H4 (cell line): ENCODE data around the gene PRELP. TPM values are rescaled to one million over a fixed set of nuclear protein-coding genes. Genes with fewer than 3 reads are reported as not detected.

Source experiments
- DNase-seq: peaks from one replicate; pipeline ENCODE4 v3.0.0-alpha.2; 2015; ENCODE audit warnings: low spot score
- total RNA-seq: library from RNA; depleted of rRNA; stranded (reverse); fragments of >200 nt; shearing (Covaris generic); gene quantifications from 2 replicates; pipeline ENCODE4 v1.2.3, GENCODE V29; 2014; rRNA removed

PRELP gene
- total RNA-seq, 1 experiment from 2014 or later = not detected

GRCh38 chr1:203524152-203524551, 48.5 kb downstream of the PRELP start:
- no peak for DNase-seq

- no peak for DNase-seq
These were observed 49.2 kb downstream of the PRELP start for GRCh38 chr1:203524824-203525223.

- DNase-seq = no peak
These were observed 50.1 kb downstream of the PRELP start for GRCh38 chr1:203525685-203526084.

GRCh38 chr1:203526130-203526529, 50.5 kb downstream of the PRELP start:
- DNase-seq = no peak

- no peak for DNase-seq
These were observed 51.0 kb downstream of the PRELP start for GRCh38 chr1:203526572-203526971.

- no peak for DNase-seq
These were observed 51.4 kb downstream of the PRELP start for GRCh38 chr1:203527013-203527412.

- DNase-seq = no peak
These were observed 52.5 kb downstream of the PRELP start for GRCh38 chr1:203528063-203528462.

GRCh38 chr1:203528976-203529835, 53.6 kb downstream of the PRELP start:
- no peak for DNase-seq

- DNase-seq = no peak
These were observed 55.5 kb downstream of the PRELP start for GRCh38 chr1:203531063-203531462.

GRCh38 chr1:203534012-203534411, 58.4 kb downstream of the PRELP start:
- DNase-seq = no peak

GRCh38 chr1:203534526-203534925, 58.9 kb downstream of the PRELP start:
- peak; percentile 37 for DNase-seq

- DNase-seq = no peak
These were observed 61.0 kb downstream of the PRELP start for GRCh38 chr1:203536575-203536974.

- DNase-seq = peak; percentile 30
These were observed 61.4 kb downstream of the PRELP start for GRCh38 chr1:203536980-203537455.

GRCh38 chr1:203537806-203538464, 62.3 kb downstream of the PRELP start:
- DNase-seq = no peak

GRCh38 chr1:203538726-203539125, 63.1 kb downstream of the PRELP start:
- no peak for DNase-seq

GRCh38 chr1:203539831-203540546, 64.4 kb downstream of the PRELP start:
- DNase-seq = no peak

Other genes starting within 250 kb of the PRELP start
- not detected in 2 replicates for gene CHIT1, start 246.1 kb upstream of the PRELP start, total RNA-seq
- 11.2 and 11.7 TPM in 2 replicates for gene BTG2, start 170.3 kb upstream of the PRELP start, total RNA-seq
- gene FMOD, start 124.7 kb upstream of the PRELP start, total RNA-seq = 0.10 TPM in 1 of 2 replicates, not detected in the other
- not detected in 2 replicates for gene OPTC, start 18.3 kb downstream of the PRELP start, total RNA-seq
- gene ATP2B4, start 151.0 kb downstream of the PRELP start, total RNA-seq = 11.8 and 17.6 TPM in 2 replicates